Vagina (tissue), 2 donors: ENCODE data around the gene ITK. TPM values are rescaled to one million over a fixed set of nuclear protein-coding genes. Genes with fewer than 3 reads are reported as not detected.

ENCODE experiments used
- DNase-seq, 2 donors: peaks; one replicate each; pipeline ENCODE4 v3.0.0-alpha.2; 2017; ENCODE audit errors: extremely low spot score in 2 of 2
- H3K27ac ChIP-seq: fragments of 200-600 bp; sonication (generic); one replicate; pipeline ENCODE4 v1.5.1; 2019
- H3K27me3 ChIP-seq: fragments of 200-600 bp; sonication (generic); one replicate; pipeline ENCODE4 v1.5.1; 2019
- H3K36me3 ChIP-seq, 2 donors: fragments of 200-600 bp; sonication (generic); one replicate each; pipeline ENCODE4 v1.5.1; 2017 to 2019
- H3K4me1 ChIP-seq: fragments of 200-600 bp; sonication (generic); one replicate; pipeline ENCODE4 v1.5.1; 2019
- H3K4me3 ChIP-seq, 2 donors: fragments of 200-600 bp; sonication (generic); 1 replicate in 1 of 2; 2 replicates in 1 of 2; pipeline ENCODE4 v1.5.1; 2016 to 2019
- H3K9me3 ChIP-seq: fragments of 200-600 bp; sonication (generic); one replicate; pipeline ENCODE4 v1.5.1; 2019
- POLR2A ChIP-seq, 2 donors: fragments of 450-650 bp; IDR thresholded peaks; one replicate each; pipeline ENCODE4 v1.6.1; 2017; ENCODE audit warnings: antibody characterized with exemption in 2 of 2, mild to moderate bottlenecking in 2 of 2, moderate library complexity in 2 of 2
- POLR2AphosphoS5 ChIP-seq, 2 donors: sonication (generic); formaldehyde crosslinking; IDR thresholded peaks; one replicate each; pipeline ENCODE4 v1.9.0; 2017; ENCODE audit warnings: antibody characterized with exemption in 2 of 2, mild to moderate bottlenecking in 2 of 2, low read depth in 1 of 2; ENCODE audit not compliant: insufficient read depth in 1 of 2
- intact Hi-C: fragments of 100-400 bp; cut with DNase I; formaldehyde crosslinking; loops from one replicate; pipeline ENCODE4 v1.15.1; 2023
- total RNA-seq: library from RNA; depleted of rRNA; stranded (reverse); fragments of >200 nt; gene quantifications from one replicate; pipeline ENCODE4 v1.2.3, GENCODE V29; 2016
- TF ChIP-seq, protein P1 (sequence below), 3 experiments: fragments of 450-650 bp in 2 of 3; fragments of 200-600 bp in 1 of 3; sonication (generic) in 1 of 3; IDR thresholded peaks; one replicate each; pipeline ENCODE4 v1.5.1; 2017 to 2019; ENCODE audit warnings: antibody characterized with exemption in 3 of 3, mild to moderate bottlenecking in 2 of 3, moderate library complexity in 2 of 3

ITK gene
- total RNA-seq, 1 donor from 2014 or later, result 15.7 TPM

DNA sequence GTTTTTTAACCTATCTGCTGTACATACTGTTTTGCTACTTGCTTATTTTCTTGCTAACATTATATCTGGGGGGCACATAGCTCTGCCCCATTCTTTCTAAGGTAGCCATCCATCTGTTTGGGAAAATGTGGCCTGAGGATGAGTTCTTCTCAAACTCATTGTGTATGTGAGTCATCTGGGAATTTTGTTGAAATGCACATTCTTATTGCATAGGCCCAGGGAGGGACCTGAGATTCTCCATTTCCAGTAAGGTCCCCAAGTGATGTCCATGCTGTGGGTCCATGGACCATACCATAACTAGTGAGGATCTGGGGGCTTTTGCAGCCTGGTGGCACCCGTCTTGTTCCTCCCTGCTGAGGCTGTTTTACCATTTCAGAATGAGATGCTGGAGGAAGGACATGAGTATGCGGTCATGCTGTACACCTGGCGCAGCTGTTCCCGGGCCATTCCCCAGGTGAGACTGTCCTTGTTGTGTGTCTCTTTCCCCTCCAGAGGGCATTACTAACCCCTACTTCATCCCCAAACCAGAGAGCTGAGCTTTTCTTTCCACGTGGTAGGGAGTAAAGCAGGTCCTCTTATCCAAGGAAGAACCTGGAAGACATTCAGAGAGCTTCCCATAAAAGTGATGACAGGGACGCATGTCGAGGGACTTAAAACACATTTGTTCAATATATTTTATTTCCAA lies 113.9 kb downstream of the ITK start:
- Histone ChIP-seq H3K4me1 (no peaks in the 10 kb centered on the region), H3K9me3 (no peaks in the 10 kb centered on the region), H3K36me3 (no peaks in the 10 kb centered on the region), H3K27me3 (no peaks in the 10 kb centered on the region), H3K4me3 (no peak overlapping the region), H3K27ac (no peak overlapping the region)
- DNase-seq, result no peak
- TF ChIP-seq POLR2A (IDR thresholded peaks at IDR 0.05) (no peak), POLR2AphosphoS5 (IDR thresholded peaks at IDR 0.05; ENCODE audit: insufficient read depth in 1 of 2, low read depth in 1 of 2) (no peak)
- TF ChIP-seq, protein P1, sequence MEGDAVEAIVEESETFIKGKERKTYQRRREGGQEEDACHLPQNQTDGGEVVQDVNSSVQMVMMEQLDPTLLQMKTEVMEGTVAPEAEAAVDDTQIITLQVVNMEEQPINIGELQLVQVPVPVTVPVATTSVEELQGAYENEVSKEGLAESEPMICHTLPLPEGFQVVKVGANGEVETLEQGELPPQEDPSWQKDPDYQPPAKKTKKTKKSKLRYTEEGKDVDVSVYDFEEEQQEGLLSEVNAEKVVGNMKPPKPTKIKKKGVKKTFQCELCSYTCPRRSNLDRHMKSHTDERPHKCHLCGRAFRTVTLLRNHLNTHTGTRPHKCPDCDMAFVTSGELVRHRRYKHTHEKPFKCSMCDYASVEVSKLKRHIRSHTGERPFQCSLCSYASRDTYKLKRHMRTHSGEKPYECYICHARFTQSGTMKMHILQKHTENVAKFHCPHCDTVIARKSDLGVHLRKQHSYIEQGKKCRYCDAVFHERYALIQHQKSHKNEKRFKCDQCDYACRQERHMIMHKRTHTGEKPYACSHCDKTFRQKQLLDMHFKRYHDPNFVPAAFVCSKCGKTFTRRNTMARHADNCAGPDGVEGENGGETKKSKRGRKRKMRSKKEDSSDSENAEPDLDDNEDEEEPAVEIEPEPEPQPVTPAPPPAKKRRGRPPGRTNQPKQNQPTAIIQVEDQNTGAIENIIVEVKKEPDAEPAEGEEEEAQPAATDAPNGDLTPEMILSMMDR (IDR thresholded peaks at IDR 0.05), result no peak
- intact Hi-C loops, result no loop called here

DNA sequence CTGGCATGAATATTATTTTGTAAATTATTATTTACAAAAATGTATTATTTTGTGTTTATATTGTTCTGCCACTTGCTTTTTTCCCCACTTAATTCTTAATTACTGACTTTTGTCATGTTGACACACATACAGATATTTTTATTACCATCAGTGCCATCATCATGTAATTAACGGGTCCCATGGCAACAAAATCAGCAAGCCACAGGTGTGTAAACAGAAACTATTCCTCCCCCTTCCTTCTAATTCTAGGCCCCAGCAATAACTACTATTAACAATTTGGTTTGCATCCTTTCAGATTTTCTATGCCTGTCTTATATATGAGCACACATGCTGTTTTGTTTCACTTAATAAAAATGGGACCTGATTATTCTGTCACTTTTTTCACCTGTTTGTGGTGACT lies 114.6 kb downstream of the ITK start:
- no peak overlapping the region for H3K27ac ChIP-seq
- no peaks in the 10 kb centered on the region for H3K9me3 ChIP-seq
- H3K4me3 ChIP-seq, result no peak overlapping the region
- intact Hi-C loops, result no loop called here
- TF ChIP-seq POLR2A (IDR thresholded peaks at IDR 0.05) (no peak), POLR2AphosphoS5 (IDR thresholded peaks at IDR 0.05; ENCODE audit: insufficient read depth in 1 of 2, low read depth in 1 of 2) (no peak)
- TF ChIP-seq, protein P1 (IDR thresholded peaks at IDR 0.05), result no peak
- H3K36me3 ChIP-seq, result no peaks in the 10 kb centered on the region
- DNase-seq, result no peak
- no peaks in the 10 kb centered on the region for H3K4me1 ChIP-seq
- no peaks in the 10 kb centered on the region for H3K27me3 ChIP-seq

DNA sequence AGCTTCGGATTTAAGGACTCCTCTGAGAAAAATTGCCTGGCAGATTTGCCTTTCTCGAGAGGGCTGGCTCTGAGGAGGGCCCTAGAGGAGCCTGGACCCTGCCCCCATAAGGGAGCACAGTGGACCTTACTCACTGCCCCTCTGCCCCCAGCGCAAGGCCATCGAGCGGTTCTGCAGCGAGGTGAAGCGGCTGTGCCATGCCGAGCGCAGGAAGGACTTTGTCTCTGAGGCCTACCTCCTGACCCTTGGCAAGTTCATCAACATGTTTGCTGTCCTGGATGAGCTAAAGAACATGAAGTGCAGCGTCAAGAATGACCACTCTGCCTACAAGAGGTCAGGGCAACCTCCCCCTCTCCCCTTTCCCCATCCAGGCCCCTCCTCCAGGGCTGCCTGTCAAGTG lies 119.9 kb downstream of the ITK start:
- TF ChIP-seq POLR2A (IDR thresholded peaks at IDR 0.05) (no peak), POLR2AphosphoS5 (IDR thresholded peaks at IDR 0.05; ENCODE audit: insufficient read depth in 1 of 2, low read depth in 1 of 2) (no peak)
- TF ChIP-seq, protein P1 (IDR thresholded peaks at IDR 0.05), result no peak
- intact Hi-C loops, result no loop called here
- DNase-seq, result no peak
- no peaks in the 10 kb centered on the region for H3K4me1 ChIP-seq
- H3K9me3 ChIP-seq, result no peaks in the 10 kb centered on the region
- H3K27ac ChIP-seq, result no peak overlapping the region
- no peak overlapping the region for H3K4me3 ChIP-seq
- H3K36me3 ChIP-seq, result no peaks in the 10 kb centered on the region
- no peaks in the 10 kb centered on the region for H3K27me3 ChIP-seq

DNA sequence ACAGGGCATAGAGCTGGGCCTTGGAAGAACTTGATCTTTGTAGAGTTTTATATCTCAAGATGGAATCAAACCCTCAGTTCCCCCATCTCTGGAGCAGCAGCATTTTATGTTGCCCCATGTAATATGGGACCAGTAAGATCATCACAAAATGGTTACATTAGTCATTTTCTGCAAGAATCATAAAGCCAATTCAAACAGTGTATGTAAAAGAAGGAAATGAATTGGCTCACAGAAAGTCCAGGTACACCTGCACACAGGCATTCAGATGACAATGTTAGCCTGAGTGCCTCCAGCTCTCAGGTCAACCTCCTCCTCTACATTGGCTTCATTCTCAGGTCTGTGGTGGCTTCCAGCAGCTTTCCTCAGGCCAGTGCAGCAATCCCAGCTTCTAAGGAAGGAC lies 120.4 kb downstream of the ITK start:
- no peaks in the 10 kb centered on the region for H3K9me3 ChIP-seq
- no peak overlapping the region for H3K27ac ChIP-seq
- no peak overlapping the region for H3K4me3 ChIP-seq
- TF ChIP-seq, protein P1 (IDR thresholded peaks at IDR 0.05), result no peak
- TF ChIP-seq POLR2A (IDR thresholded peaks at IDR 0.05) (no peak), POLR2AphosphoS5 (IDR thresholded peaks at IDR 0.05; ENCODE audit: insufficient read depth in 1 of 2, low read depth in 1 of 2) (no peak)
- no peaks in the 10 kb centered on the region for H3K4me1 ChIP-seq
- DNase-seq, result no peak
- intact Hi-C loops, result no loop called here
- no peaks in the 10 kb centered on the region for H3K27me3 ChIP-seq
- no peaks in the 10 kb centered on the region for H3K36me3 ChIP-seq

DNA sequence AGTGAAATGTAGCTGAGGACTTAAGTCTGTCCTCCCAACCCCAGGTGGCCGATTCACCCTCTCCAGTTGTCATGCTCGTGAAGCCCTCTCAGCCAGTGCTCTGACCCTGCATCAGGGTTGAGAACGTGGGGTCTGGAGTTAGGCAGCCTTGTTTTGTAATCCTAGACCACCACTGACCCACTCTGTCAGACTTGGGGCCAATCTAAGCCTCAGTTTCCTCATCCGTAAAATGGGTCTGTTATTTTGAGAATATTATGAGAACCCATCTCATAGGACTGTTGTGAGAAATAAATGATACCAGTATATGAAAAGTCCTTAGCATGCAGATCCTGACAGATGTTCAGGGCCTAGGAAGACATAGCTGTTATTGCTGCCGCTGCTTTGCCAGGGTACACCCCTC lies 122.4 kb downstream of the ITK start:
- no peaks in the 10 kb centered on the region for H3K9me3 ChIP-seq
- no peaks in the 10 kb centered on the region for H3K27me3 ChIP-seq
- no peak overlapping the region for H3K27ac ChIP-seq
- H3K36me3 ChIP-seq, result no peaks in the 10 kb centered on the region
- DNase-seq, result no peak
- no peak overlapping the region for H3K4me3 ChIP-seq
- TF ChIP-seq POLR2AphosphoS5 (IDR thresholded peaks at IDR 0.05; ENCODE audit: insufficient read depth in 1 of 2, low read depth in 1 of 2), result no peak
- TF ChIP-seq POLR2A (IDR thresholded peaks at IDR 0.05), result no peak
- TF ChIP-seq, protein P1 (IDR thresholded peaks at IDR 0.05), result no peak
- H3K4me1 ChIP-seq, result no peaks in the 10 kb centered on the region
- intact Hi-C loops, result no loop called here
